ENCODE data around the gene APIP.

- TF ChIP-seq CTCF (IDR thresholded peaks at IDR 0.05; ENCODE audit: insufficient read depth, low read length, poor library complexity, severe bottlenecking) (no peak), EZH2phosphoT487 (conservative IDR thresholded peaks at IDR 0.05; ENCODE audit: low read length) (no peak)
Measured at GRCh38 chr11:34874202-34874601, 42.0 kb downstream of the APIP start.

Measured in SU-DHL-6 (cell line).